H9 (cell line): ENCODE measurements around the gene CBFA2T2. TPM values are rescaled to one million over a fixed set of nuclear protein-coding genes. Genes with fewer than 3 reads are reported as not detected.

Experiments used
- DNase-seq: peaks from one replicate; pipeline ENCODE4 v3.0.0-alpha.2; 2017
- H2AFZ ChIP-seq: one replicate; pipeline ENCODE4 v1.6.1; 2013; ENCODE audit warnings: mild to moderate bottlenecking, low read length, control low read depth, moderate library complexity
- H2AK5ac ChIP-seq: 2 replicates; pipeline ENCODE4 v1.6.1; 2013; ENCODE audit warnings: low read length, control low read depth, mixed read lengths; ENCODE audit not compliant: insufficient read length
- H2BK120ac ChIP-seq: one replicate; pipeline ENCODE4 v1.6.1; 2013; ENCODE audit warnings: low read depth, mild to moderate bottlenecking, low read length, control low read depth, inconsistent platforms; ENCODE audit not compliant: poor library complexity, severe bottlenecking
- H2BK12ac ChIP-seq: 2 replicates; pipeline ENCODE4 v1.6.1; 2013; ENCODE audit warnings: low read length, control low read depth, mixed read lengths, low read depth; ENCODE audit not compliant: insufficient read length
- H2BK15ac ChIP-seq: 2 replicates; pipeline ENCODE4 v1.6.1; 2013; ENCODE audit warnings: low read depth, low read length, control low read depth
- H2BK20ac ChIP-seq: one replicate; pipeline ENCODE4 v1.6.1; 2013; ENCODE audit warnings: low read depth, mild to moderate bottlenecking, low read length, control low read depth, inconsistent platforms; ENCODE audit not compliant: poor library complexity, severe bottlenecking
- H2BK5ac ChIP-seq: 2 replicates; pipeline ENCODE4 v1.6.1; 2013; ENCODE audit warnings: low read length, control low read depth, mixed read lengths; ENCODE audit not compliant: insufficient read length
- H3K14ac ChIP-seq: 2 replicates; pipeline ENCODE4 v1.6.1; 2013; ENCODE audit warnings: low read length, control low read depth; ENCODE audit not compliant: insufficient read depth
- H3K18ac ChIP-seq: 2 replicates; pipeline ENCODE4 v1.6.1; 2013; ENCODE audit warnings: low read depth, mild to moderate bottlenecking, mixed read lengths, low read length, control low read depth; ENCODE audit not compliant: insufficient read length
- H3K23ac ChIP-seq: 2 replicates; pipeline ENCODE4 v1.6.1; 2013; ENCODE audit warnings: low read length, control low read depth, mixed read lengths, low read depth; ENCODE audit not compliant: insufficient read length
- H3K23me2 ChIP-seq: 2 replicates; pipeline ENCODE4 v1.6.1; 2013; ENCODE audit warnings: low read depth, mild to moderate bottlenecking, mixed read lengths, low read length, control low read depth; ENCODE audit not compliant: insufficient read length, poor library complexity, severe bottlenecking
- H3K27ac ChIP-seq: 2 replicates; pipeline ENCODE4 v1.5.1; 2013; ENCODE audit warnings: low read length, control low read depth, mixed read lengths, low read depth; ENCODE audit not compliant: insufficient read length
- H3K27me3 ChIP-seq: 2 replicates; pipeline ENCODE4 v1.6.1; 2013; ENCODE audit warnings: low read length, control low read depth, inconsistent platforms; ENCODE audit not compliant: insufficient read depth
- H3K4ac ChIP-seq: 2 replicates; pipeline ENCODE4 v1.6.1; 2013; ENCODE audit warnings: low read depth, mild to moderate bottlenecking, control low read depth, inconsistent platforms, low read length, moderate library complexity
- H3K4me1 ChIP-seq: 2 replicates; pipeline ENCODE4 v1.6.1; 2013; ENCODE audit warnings: low read length, control low read depth, inconsistent platforms; ENCODE audit not compliant: insufficient read depth
- H3K4me2 ChIP-seq: 2 replicates; pipeline ENCODE4 v1.6.1; 2013; ENCODE audit warnings: low read length, control low read depth, mixed read lengths; ENCODE audit not compliant: insufficient read length, insufficient read depth
- H3K56ac ChIP-seq: 2 replicates; pipeline ENCODE4 v1.6.1; 2013; ENCODE audit warnings: low read depth, mild to moderate bottlenecking, mixed read lengths, low read length, control low read depth; ENCODE audit not compliant: insufficient read length
- H3K79me1 ChIP-seq: 2 replicates; pipeline ENCODE4 v1.6.1; 2013; ENCODE audit warnings: low read depth, mild to moderate bottlenecking, moderate library complexity, low read length, control low read depth, inconsistent platforms; ENCODE audit not compliant: insufficient read depth, poor library complexity, severe bottlenecking
- H3K79me2 ChIP-seq: 2 replicates; pipeline ENCODE4 v1.6.1; 2013; ENCODE audit warnings: low read length, control low read depth, inconsistent platforms; ENCODE audit not compliant: insufficient read depth
- H3K9ac ChIP-seq: 2 replicates; pipeline ENCODE4 v1.6.1; 2013; ENCODE audit warnings: low read length, control low read depth, mixed read lengths; ENCODE audit not compliant: insufficient read length; ENCODE audit errors: extremely low read depth
- H3K9me3 ChIP-seq: one replicate; pipeline ENCODE4 v1.6.1; 2013; ENCODE audit warnings: low read depth, low read length, inconsistent platforms; ENCODE audit not compliant: control insufficient read depth
- H3T11ph ChIP-seq: one replicate; pipeline ENCODE4 v1.6.1; 2013; ENCODE audit warnings: mild to moderate bottlenecking, low read length, control low read depth, inconsistent platforms
- H4K20me1 ChIP-seq: one replicate; pipeline ENCODE4 v1.6.1; 2013; ENCODE audit not compliant: control insufficient read depth, insufficient read length, insufficient read depth
- H4K5ac ChIP-seq: 2 replicates; pipeline ENCODE4 v1.6.1; 2013; ENCODE audit warnings: low read depth, mild to moderate bottlenecking, mixed read lengths, low read length, control low read depth; ENCODE audit not compliant: insufficient read length
- H4K8ac ChIP-seq: replicated peaks from 2 replicates; pipeline ENCODE4 v1.6.1; 2013; ENCODE audit warnings: low read length, control low read depth, mixed read lengths, low read depth; ENCODE audit not compliant: insufficient read length
- H4K91ac ChIP-seq: 2 replicates; pipeline ENCODE4 v1.6.1; 2013; ENCODE audit warnings: low read depth, mild to moderate bottlenecking, moderate library complexity, mixed read lengths, low read length, control low read depth; ENCODE audit not compliant: insufficient read length
- H3K27ac Mint-ChIP-seq, 3 experiments: 2 replicates in 2 of 3; 3 replicates in 1 of 3; pipeline ENCODE4 v1.8.0; 2020 to 2021; ENCODE audit warnings: mixed read lengths in 3 of 3, mild to moderate bottlenecking in 1 of 3, moderate library complexity in 1 of 3
- H3K27me3 Mint-ChIP-seq: 2 replicates; pipeline ENCODE4 v1.8.0; 2021; ENCODE audit warnings: low read depth, mild to moderate bottlenecking, moderate library complexity, mixed read lengths
- H3K36me3 Mint-ChIP-seq, 3 experiments: 2 replicates in 2 of 3; 3 replicates in 1 of 3; pipeline ENCODE4 v1.8.0; 2020 to 2021; ENCODE audit warnings: low read depth in 3 of 3, mixed read lengths in 3 of 3; ENCODE audit not compliant: insufficient read depth in 1 of 3
- H3K4me1 Mint-ChIP-seq, 2 experiments: 2 replicates each; pipeline ENCODE4 v1.8.0; 2020; ENCODE audit warnings: mixed read lengths in 2 of 2
- H3K4me3 Mint-ChIP-seq, 2 experiments: 2 replicates in 1 of 2; 3 replicates in 1 of 2; pipeline ENCODE4 v1.8.0; 2020 to 2021; ENCODE audit warnings: mild to moderate bottlenecking in 2 of 2, mixed read lengths in 2 of 2, moderate library complexity in 1 of 2
- H3K9me3 Mint-ChIP-seq, 2 experiments: 2 replicates in 1 of 2; 3 replicates in 1 of 2; pipeline ENCODE4 v1.8.0; 2020; ENCODE audit warnings: mild to moderate bottlenecking in 2 of 2, mixed read lengths in 2 of 2, moderate library complexity in 1 of 2
- WGBS: extraction: QIAGEN DNeasy Blood & Tissue Kit; methylation state at CpG from one replicate; pipeline ENCODE4 v1.1.7; 2013; ENCODE audit warnings: missing lambda C conversion rate, low lambda C conversion rate, mixed read lengths; ENCODE audit not compliant: insufficient read length; ENCODE audit errors: extremely low coverage; 5-methylcytosine and 5-hydroxymethylcytosine counted together
- total RNA-seq: library from RNA; stranded (reverse); gene quantifications from 2 replicates; pipeline ENCODE4 v1.2.1, GENCODE V29; 2021
- TF ChIP-seq, protein P1 (sequence below): fragments of 200-600 bp; sonication (generic); conservative IDR thresholded peaks from 3 replicates; pipeline ENCODE4 v1.8.0; 2021; ENCODE audit warnings: antibody characterized with exemption, mild to moderate bottlenecking

CBFA2T2 gene
- total RNA-seq, 1 experiment from 2014 or later = 11.2 TPM

DNA sequence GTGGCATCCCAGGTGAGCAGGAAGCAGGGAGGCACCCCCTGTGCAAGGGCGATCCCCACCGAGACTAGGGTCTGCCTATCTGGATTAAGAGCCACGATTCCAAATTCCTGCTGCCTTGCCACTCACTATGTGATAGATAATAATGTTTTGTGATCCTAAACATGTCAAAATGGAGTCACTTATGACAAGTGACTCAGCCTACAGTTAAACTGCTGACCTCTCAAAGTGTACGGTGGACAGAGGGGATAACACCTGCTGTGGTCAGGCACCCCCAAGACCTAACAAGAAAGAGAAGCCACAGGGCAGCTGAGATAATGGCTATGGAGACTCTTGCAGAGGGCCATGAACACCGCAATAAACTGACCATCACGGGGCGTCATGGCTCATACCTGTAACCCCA, 30.3 kb upstream of the CBFA2T2 start:
- TF ChIP-seq, protein P1, sequence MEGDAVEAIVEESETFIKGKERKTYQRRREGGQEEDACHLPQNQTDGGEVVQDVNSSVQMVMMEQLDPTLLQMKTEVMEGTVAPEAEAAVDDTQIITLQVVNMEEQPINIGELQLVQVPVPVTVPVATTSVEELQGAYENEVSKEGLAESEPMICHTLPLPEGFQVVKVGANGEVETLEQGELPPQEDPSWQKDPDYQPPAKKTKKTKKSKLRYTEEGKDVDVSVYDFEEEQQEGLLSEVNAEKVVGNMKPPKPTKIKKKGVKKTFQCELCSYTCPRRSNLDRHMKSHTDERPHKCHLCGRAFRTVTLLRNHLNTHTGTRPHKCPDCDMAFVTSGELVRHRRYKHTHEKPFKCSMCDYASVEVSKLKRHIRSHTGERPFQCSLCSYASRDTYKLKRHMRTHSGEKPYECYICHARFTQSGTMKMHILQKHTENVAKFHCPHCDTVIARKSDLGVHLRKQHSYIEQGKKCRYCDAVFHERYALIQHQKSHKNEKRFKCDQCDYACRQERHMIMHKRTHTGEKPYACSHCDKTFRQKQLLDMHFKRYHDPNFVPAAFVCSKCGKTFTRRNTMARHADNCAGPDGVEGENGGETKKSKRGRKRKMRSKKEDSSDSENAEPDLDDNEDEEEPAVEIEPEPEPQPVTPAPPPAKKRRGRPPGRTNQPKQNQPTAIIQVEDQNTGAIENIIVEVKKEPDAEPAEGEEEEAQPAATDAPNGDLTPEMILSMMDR = no peak
- no peaks in the 10 kb centered on the region for H3K4me1 ChIP-seq
- no peaks in the 10 kb centered on the region for H3K36me3 Mint-ChIP-seq
- H4K91ac ChIP-seq = no peak overlapping the region
- no peak overlapping the region for H3K56ac ChIP-seq
- H3K79me2 ChIP-seq = no peaks in the 10 kb centered on the region
- no peaks in the 10 kb centered on the region for H4K20me1 ChIP-seq
- peaks cover 10 to 11% of the 10 kb centered on the region in 2 experiments for H3K4me1 Mint-ChIP-seq
- no peak overlapping the region for H3K4me2 ChIP-seq
- no peak overlapping the region for H2BK12ac ChIP-seq
- no peaks in the 10 kb centered on the region for H3K27me3 ChIP-seq
- peaks cover 3% of the 10 kb centered on the region for H3K27me3 Mint-ChIP-seq
- no peak overlapping the region for H3K27ac ChIP-seq
- H2BK15ac ChIP-seq = no peak overlapping the region
- no peaks in the 10 kb centered on the region for H3K23me2 ChIP-seq
- H3K18ac ChIP-seq = no peak overlapping the region
- no peak overlapping the region for H3K4me3 Mint-ChIP-seq
- no peak overlapping the region for H4K8ac ChIP-seq
- no peak overlapping the region for H2BK20ac ChIP-seq
- no peak overlapping the region for H2AK5ac ChIP-seq
- H3K9ac ChIP-seq = no peak overlapping the region
- no peak overlapping the region for H4K5ac ChIP-seq
- H3K23ac ChIP-seq = no peak overlapping the region
- DNase-seq = no peak
- H2BK120ac ChIP-seq = no peak overlapping the region
- no peak overlapping the region for H3K4ac ChIP-seq
- H3K14ac ChIP-seq = no peak overlapping the region
- no peak overlapping the region for H2AFZ ChIP-seq
- H3K79me1 ChIP-seq = no peaks in the 10 kb centered on the region
- H3K27ac Mint-ChIP-seq = no peak overlapping the region; a peak in 1 of 7 replicates
- H3K9me3 Mint-ChIP-seq = no peaks in the 10 kb centered on the region; a peak in 1 of 5 replicates
- H3K9me3 ChIP-seq = no peaks in the 10 kb centered on the region
- no peak overlapping the region for H3T11ph ChIP-seq
- WGBS = no CpG with 5 or more reads among the region's 7 CpGs
- no peak overlapping the region for H2BK5ac ChIP-seq
